Type B pancreatic cell (in vitro differentiated cells): ENCODE measurements around the gene KHDC3L. TPM values are rescaled to one million over a fixed set of nuclear protein-coding genes. Genes with fewer than 3 reads are reported as not detected.

Experiments
- DNase-seq: peaks from one replicate; pipeline ENCODE4 v3.0.0; 2021; ENCODE audit warnings: mixed read lengths; ENCODE audit not compliant: unreplicated experiment; ENCODE audit errors: extremely low spot score
- H3K27ac Mint-ChIP-seq: 2 replicates; pipeline ENCODE4 v1.8.0; 2021; ENCODE audit warnings: mild to moderate bottlenecking, mixed read lengths
- H3K27me3 Mint-ChIP-seq: 2 replicates; pipeline ENCODE4 v1.8.0; 2021; ENCODE audit warnings: mixed read lengths
- H3K36me3 Mint-ChIP-seq: 2 replicates; pipeline ENCODE4 v1.8.0; 2021; ENCODE audit warnings: mixed read lengths
- H3K4me1 Mint-ChIP-seq: one replicate; pipeline ENCODE4 v1.8.0; 2021; ENCODE audit warnings: mixed read lengths; ENCODE audit not compliant: unreplicated experiment
- H3K4me3 Mint-ChIP-seq: 2 replicates; pipeline ENCODE4 v1.8.0; 2021; ENCODE audit warnings: mild to moderate bottlenecking, mixed read lengths
- H3K9me3 Mint-ChIP-seq: 2 replicates; pipeline ENCODE4 v1.8.0; 2021; ENCODE audit warnings: mixed read lengths
- CTCF ChIP-seq: fragments of 200-600 bp; sonication (generic); conservative IDR thresholded peaks from 2 replicates; pipeline ENCODE4 v1.5.0; 2021; ENCODE audit warnings: antibody characterized with exemption, mild to moderate bottlenecking
- long read RNA-seq: library from polyadenylated mRNA; unstranded; transcript quantifications from one replicate; pipeline ENCODE4 v2.0.0, GENCODE V29; 2020
- total RNA-seq: library from RNA; stranded (reverse); gene quantifications from 2 replicates; pipeline ENCODE4 v1.2.1, GENCODE V29; 2021; ENCODE audit warnings: low replicate concordance

Gene KHDC3L
- total RNA-seq = not detected in 2 replicates
- long read RNA-seq = 0 reads

DNA sequence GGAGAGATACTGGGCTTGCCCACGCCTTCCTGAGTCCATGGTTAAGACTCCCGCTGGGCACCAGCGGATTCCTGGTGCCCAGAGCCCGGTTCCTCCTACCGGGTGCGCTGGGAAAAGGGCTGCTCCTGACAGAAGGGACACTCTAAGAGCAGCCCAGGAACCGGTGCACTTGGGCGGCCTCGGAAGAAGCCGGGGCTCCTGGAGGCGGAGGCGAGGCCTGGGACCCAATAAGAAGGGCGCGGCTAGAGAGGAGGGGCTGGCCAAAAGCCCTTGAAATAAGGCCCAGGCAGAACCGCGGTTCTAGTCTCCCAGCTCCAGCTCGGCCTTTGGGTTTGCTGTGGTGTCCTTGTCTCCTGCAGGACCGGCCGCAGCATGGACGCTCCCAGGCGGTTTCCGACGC is at the start of gene KHDC3L:
TSS of gene KHDC3L (plus strand) at position 301 of the 400 bp plus-strand sequence. CDS start at position 373, 72 bp downstream.
- H3K4me3 Mint-ChIP-seq = no peak within 1 kb of the TSS
- H3K9me3 Mint-ChIP-seq = no peaks in the 10 kb centered on the region
- no peak for TF ChIP-seq CTCF
- no peaks in the 10 kb centered on the region for H3K4me1 Mint-ChIP-seq
- no peak within 1 kb of the TSS for H3K27ac Mint-ChIP-seq
- DNase-seq = no peak
- H3K36me3 Mint-ChIP-seq = no peaks in the 10 kb centered on the region
- no peaks in the 10 kb centered on the region for H3K27me3 Mint-ChIP-seq

DNA sequence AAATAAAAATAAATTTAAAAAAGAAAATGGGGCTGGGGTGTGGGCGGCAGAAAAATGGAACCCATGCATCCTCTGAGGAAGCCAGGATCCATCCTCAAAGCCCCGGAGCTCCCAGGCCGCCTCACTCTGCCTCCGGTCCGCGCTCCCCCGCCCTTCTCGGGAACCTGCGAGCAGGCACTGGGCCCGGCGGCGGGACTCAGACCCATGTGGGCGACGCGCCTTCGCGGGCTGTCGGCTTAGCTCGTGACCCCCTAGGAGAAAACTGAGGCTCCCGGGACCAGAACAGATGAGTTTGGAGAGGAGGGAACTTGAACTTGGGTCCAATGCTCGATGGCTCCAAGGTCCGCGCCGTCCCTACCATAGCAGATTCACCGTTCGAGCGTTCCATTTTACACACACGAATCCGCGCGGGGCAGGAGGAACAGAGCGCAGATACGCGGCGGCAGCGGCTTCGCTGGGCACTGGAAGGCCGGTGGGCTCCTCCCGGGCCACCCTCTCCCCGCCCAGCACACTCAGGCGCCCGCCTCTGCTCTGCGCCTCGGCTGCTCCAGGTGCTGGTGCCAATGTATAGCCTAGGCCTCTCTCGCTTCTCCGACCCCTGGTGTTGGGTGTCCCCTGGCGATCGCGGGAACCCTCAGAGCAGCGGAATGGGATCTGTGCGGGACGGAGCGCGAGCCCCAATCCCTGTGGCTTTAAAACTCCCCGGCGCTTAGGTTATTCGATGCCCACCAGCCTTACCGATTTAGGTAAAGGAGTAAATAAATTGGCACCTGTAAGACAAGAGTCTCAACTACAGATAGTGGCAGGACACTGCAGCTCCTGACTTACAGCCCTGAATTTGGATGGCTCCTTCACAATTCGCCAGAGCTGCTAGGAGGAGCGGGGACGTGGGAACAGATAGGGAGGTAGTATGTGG is 47.6 kb upstream of the KHDC3L start:
- H3K4me3 Mint-ChIP-seq = no peak overlapping the region
- no peak for DNase-seq
- peaks cover 17% of the 10 kb centered on the region for H3K27me3 Mint-ChIP-seq
- no peaks in the 10 kb centered on the region for H3K4me1 Mint-ChIP-seq
- no peak for TF ChIP-seq CTCF
- H3K36me3 Mint-ChIP-seq = peaks cover 3% of the 10 kb centered on the region
- no peaks in the 10 kb centered on the region for H3K9me3 Mint-ChIP-seq
- H3K27ac Mint-ChIP-seq = no peak overlapping the region

DNA sequence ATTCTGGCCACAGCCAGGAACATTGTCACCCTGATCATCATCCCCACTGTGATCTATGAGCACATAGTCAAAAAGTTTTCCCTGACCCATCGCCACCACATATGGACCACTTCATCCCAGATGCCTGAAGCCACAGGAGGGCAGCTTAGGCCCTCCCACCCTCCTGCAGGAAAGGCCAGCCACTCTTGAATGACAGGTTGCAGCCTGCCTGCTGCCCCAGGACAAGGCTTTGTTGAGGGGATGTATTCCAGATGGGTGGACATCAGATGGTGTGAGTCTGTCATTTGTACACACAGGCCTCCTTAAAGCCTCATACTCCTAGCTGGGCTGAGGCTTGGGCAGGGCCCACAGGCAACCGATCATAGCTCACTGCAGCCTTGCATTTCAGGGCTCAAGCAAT is 39.1 kb upstream of the KHDC3L start:
- H3K4me1 Mint-ChIP-seq = no peaks in the 10 kb centered on the region
- H3K4me3 Mint-ChIP-seq = no peak overlapping the region
- peaks cover 5% of the 10 kb centered on the region for H3K27me3 Mint-ChIP-seq
- H3K27ac Mint-ChIP-seq = no peak overlapping the region
- no peak for TF ChIP-seq CTCF
- peaks cover 4% of the 10 kb centered on the region for H3K9me3 Mint-ChIP-seq
- H3K36me3 Mint-ChIP-seq = no peaks in the 10 kb centered on the region
- DNase-seq = no peak

- Mint-ChIP-seq H3K27me3 (peaks cover 19% of the 10 kb centered on the region), H3K4me1 (no peaks in the 10 kb centered on the region), H3K9me3 (peaks cover 4% of the 10 kb centered on the region), H3K36me3 (no peaks in the 10 kb centered on the region), H3K4me3 (no peak overlapping the region), H3K27ac (no peak overlapping the region)
- TF ChIP-seq CTCF = no peak
- no peak for DNase-seq
These were observed 36.8 kb upstream of the KHDC3L start for GRCh38 chr6:73325656-73326055.

DNA sequence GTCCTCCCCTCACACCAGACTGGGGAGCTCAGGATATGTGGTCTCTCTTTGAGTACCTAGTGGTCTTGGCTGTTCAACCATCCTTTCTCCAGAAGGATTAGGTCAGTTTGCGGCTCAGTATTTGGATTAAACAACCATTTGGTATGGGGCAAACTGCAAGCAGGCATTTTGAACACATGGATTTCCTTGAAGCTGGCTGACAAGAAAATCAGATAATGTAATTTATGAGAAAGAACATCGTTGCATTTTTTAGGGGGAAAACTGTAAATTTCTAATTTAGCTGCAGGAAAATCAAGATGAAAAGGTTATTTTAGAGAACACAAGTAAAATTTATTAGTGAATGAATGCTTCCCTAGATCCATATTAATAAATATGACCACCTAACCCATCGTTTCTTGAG is 33.7 kb upstream of the KHDC3L start:
- no peaks in the 10 kb centered on the region for H3K36me3 Mint-ChIP-seq
- H3K27me3 Mint-ChIP-seq = peaks cover 26% of the 10 kb centered on the region
- H3K4me1 Mint-ChIP-seq = no peaks in the 10 kb centered on the region
- H3K27ac Mint-ChIP-seq = no peak overlapping the region
- no peak for TF ChIP-seq CTCF
- H3K9me3 Mint-ChIP-seq = no peaks in the 10 kb centered on the region
- H3K4me3 Mint-ChIP-seq = no peak overlapping the region
- no peak for DNase-seq
